NCI-H1092 treated with DMSO at 0.1 percent for 48 hours (cell line): ENCODE measurements around the gene RAB7B.

Experiments used
- DNase-seq: peaks from one replicate; lab custom pipeline; 2025; lab: John Stamatoyannopoulos, UW

RAB7B gene

DNA sequence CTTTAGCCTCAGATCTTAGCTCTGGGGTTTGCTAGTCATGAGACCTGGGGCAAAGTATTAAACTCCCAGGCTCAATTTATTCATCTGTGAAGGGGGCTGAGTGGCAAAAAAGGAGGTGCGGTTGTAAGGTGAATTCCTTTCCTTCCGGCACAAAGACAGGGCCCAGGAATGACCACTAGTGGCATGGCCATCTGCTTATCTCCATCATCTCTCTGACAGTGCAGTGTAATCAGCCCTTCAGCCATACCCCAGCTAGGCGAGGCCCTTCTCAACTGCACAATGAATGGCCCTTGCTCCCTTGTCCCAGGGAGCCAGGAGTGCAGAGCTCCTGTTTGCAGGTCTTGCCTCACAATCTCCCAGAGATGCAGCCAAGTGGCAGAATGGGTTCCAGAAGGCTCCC lies 54.3 kb downstream of the RAB7B start:
- DNase-seq = no peak

DNA sequence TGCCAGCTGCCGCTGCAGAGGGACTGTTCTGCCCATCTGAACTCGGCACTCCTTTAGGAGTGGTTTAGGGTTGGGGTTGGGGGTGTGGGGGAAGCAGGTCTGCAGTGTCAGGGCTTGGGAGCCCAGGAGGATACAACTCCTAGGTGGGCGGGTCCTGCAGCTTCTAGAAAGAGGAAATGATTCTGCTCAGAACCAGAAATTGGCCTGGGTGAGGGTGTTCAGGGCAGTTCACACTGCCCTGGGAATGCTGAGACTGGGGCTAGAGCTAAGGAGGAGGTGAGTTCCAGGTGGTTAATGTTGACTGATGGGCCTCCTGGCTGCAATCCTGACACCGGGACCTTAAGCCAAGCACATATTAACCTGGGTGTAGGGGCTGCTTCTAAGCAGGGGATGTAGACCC lies 55.2 kb downstream of the RAB7B start:
- peak; percentile 24 for DNase-seq

DNA sequence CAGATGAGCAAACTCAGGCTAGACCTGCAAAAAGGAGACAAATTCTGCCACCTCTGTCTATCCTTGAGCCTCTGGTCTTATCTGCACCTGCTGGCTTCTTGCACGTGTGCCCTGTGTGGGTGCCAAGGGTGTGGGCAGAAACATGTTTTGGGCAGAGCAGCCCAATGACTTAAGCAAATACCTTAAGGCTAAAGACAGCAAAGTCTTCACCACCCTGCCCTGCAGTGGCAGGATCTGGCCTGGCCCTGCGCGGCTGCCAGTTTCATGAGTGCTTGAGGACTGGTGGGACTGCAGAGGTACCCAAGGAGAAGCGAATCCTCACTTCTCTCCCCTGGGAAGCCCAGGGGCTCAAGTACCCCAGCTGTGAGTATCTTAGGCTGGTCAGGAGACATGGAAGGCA lies 56.2 kb downstream of the RAB7B start:
- DNase-seq = no peak

DNA sequence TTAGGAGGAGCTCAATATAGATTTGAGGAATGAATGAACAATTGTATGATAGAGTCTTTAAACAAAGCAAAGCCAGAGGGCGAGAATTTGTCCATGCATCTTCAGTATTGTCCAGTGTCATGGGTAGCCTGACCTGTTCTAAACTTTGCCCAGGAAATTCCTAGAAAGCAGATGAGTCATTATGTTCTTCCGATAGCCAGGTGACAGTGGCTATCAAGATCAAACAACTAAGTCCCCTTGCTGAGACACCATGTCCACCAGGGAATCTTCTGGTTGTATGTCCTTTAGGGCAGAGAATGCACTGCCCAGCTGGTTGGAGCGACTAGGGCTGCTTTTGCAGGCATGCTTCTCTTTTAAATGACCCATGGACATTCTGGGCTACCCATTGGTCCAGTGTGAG lies 58.1 kb downstream of the RAB7B start:
- no peak for DNase-seq

DNA sequence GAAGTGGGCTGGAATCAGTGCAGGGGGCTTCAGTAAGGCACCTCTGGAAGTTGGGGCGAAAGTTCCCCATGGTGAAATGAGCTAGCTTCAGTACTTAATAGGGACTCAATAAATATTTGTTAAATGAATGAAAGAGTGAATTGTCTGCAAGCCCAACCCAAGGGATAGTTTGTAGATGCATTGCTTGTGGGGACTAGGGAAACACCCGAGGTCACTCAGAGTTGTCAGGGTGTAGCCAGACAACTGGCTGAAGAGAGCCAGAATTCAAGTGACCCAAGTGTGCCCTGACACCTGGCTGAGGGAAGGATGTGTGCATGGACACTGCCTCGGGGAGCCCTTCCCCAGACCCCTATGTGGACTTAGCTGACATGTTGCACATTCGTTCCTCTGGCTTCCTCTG lies 58.7 kb downstream of the RAB7B start:
- DNase-seq = no peak

- DNase-seq = no peak
These were observed 60.0 kb downstream of the RAB7B start, which contains the start of gene SLC26A9 for GRCh38 chr1:205943245-205943644. Gene SLC26A9 (minus strand): TSS chr1:205943456. CDS start chr1:205935820, 7,636 bp downstream.

- DNase-seq = no peak
These were observed 60.5 kb downstream of the RAB7B start for GRCh38 chr1:205942631-205943159.

- no peak for DNase-seq
These were observed 62.5 kb downstream of the RAB7B start for GRCh38 chr1:205940710-205941109.

DNA sequence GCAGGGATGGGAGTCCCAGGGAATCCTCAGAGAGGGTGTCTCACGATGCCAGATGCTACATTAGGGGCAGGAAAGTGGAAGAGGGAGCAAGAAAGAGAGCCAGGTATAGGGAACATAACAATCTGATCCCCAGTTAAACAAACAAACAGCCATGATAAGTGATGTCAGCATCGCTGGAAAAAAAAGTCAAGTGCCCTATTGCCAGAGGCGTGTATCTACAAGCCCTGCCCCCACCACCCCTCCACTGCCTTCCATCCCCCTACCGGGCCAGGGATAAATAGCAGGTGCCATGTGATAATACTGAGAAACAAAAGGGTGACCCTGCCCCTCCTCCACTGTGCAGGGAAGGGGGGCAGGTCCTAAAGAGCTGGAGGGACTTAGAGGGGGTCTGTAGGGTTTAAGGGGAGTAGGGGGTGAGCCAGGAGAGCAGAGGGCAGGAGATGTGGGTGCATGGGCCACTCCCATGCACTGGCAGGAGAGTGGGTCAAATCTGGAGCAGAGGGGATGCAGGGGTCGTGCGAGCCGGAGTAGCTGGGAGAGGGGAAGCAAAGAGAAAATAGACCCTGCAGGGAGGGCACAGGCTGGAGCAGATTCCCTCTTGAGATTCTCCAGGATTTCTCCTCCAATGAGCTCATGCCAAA lies 63.4 kb downstream of the RAB7B start:
- DNase-seq = peak; percentile 84

DNA sequence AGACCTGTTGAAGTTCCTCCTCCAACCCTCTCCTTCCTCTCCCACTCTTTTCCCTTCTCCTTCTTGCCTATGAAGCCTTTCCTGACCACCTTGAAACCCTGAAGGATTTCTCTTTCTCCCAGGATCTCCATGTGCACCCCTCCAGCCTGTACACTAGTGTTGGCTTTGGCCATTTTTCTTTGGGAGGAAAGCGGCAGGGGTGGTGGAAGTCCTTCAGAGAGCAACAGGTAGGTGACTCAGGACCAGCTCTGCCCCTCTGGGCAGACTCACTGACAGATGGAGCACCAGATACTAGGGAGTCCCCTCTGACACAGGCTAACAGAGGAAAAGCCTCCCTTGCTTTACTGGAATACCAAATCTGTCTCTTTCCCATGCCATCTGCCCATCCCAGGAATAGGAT lies 64.5 kb downstream of the RAB7B start:
- no peak for DNase-seq

- DNase-seq = no peak
These were observed 66.2 kb downstream of the RAB7B start for GRCh38 chr1:205936846-205937586.

- DNase-seq = no peak
These were observed 66.9 kb downstream of the RAB7B start for GRCh38 chr1:205936311-205936710.

DNA sequence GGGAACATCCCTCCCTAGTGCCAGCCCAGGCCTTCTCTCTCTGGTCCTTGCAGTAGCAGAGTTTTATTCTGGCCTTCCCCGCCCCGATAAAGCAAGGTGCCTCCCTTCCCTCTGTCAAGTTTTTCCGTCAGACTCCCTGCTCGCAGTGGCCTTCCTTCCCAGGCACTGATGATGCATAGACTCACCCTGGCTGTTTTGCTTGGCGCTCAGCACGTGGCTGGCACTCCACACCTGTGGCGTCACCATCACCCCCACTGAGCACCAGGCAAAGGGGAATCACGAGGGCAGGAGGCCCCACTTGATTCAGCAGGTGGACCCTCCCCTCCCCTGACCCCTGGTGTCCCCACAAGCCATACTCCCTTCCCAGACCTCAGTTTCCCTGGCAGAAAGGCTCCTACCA lies 67.3 kb downstream of the RAB7B start:
- DNase-seq = no peak

DNA sequence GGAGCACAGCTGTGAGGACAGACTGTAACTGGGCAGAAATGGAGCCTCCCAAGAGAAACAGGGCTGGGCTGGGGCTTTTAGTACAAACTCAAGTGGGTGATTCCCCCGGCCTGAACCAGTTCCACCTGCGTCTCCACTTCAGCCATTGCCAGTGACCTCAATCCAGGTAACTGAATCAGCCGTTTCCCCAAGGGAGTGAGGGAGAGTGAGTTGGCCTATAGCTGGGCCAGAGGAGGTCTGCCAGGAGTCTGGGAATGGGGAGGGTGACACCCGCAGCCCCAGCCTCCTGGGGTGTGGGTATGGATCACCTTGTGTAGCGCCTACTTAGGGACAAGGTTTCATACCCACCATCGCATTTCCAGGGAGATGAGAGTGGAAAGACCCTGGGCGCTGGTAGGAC lies 68.4 kb downstream of the RAB7B start:
- DNase-seq = peak; percentile 31

DNA sequence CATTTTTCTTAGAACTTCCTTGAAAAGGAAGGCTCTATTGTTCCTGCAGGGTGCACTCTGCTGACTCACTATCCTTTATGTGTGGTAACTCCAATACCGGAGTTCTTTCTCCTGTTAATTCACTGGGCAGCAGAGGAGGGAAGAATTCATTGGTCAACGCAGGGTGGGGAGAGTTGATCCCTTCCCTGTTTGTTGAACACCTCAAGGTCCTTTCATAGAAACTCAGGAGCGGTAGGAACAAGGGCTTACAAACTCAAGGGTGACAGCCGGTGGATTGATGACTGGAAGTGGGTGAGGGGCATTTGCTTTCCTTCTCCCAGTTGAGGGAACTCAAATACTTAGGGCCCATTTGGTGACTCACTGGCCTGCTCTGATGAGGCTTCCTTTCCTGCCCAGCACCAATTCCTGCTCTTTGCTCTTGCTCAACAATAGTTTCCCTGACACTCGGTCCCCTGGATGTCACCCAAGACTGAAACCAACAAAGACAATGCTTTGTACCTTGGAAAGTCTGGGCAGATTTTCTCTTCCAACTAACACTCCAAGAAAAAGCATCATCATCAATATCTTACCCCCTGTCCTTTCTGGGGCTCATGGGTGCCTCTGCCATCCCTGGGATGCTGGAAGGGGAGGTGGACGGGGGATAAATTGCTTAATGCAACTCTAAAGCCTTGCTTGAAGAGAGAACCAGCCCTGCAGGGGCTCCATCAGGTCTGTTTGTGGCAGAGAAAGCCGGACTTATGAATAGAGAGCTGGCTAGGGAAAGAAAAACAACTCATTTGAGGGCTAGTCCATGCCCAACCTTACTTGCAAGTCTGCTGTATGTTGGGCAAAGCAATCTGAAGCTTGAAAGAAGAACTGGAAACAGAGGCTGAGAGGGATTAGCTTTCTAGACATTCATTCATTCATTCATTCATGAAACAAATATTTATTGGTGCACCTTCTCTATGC lies 69.2 kb downstream of the RAB7B start:
- peak; percentile 24 for DNase-seq

- DNase-seq = no peak
These were observed 70.4 kb downstream of the RAB7B start for GRCh38 chr1:205932776-205933175.

- no peak for DNase-seq
These were observed 72.4 kb downstream of the RAB7B start for GRCh38 chr1:205930799-205931281.

DNA sequence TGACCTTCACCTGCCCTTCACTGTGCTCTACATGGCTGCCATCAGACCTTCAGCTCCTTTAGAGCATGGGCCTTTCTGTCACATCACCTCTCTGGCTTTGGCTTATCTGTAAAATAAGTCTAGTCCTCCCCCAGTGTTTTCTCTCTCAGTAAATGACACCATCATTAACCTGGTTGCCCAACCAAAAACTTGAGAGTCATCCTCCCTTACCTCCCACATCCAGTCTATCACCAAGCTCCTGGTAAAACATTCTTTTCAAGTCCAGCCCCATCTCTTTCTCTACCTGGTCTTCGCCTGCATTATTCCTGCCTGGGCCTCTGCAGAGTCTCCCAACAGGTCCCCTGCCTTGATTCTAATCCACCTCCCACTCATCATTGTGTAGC lies 73.0 kb downstream of the RAB7B start:
- no peak for DNase-seq

GRCh38 chr1:205929496-205930194 lies 73.5 kb downstream of the RAB7B start:
- DNase-seq = no peak

- DNase-seq = peak; percentile 98
These were observed 74.9 kb downstream of the RAB7B start for GRCh38 chr1:205928317-205928716.

DNA sequence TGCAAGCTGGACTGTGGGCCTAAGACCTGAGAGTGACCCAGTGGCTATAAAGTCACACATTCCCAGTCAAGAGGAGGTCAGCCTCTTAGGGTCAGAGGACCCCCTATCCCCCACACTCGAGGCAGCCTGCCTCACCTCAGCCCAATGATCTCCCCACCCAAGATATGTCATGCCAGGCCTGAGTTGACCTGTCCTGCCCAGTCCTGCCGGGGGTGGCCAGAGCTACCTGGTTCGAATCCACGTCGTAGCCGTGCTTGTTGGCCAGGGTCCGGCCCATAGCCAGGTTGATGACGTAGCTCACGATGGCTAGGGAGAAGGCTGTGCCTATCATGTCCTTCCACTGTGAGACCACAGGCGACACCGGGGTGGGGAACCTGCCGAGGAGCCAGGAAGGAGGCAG lies 75.5 kb downstream of the RAB7B start:
- no peak for DNase-seq

DNA sequence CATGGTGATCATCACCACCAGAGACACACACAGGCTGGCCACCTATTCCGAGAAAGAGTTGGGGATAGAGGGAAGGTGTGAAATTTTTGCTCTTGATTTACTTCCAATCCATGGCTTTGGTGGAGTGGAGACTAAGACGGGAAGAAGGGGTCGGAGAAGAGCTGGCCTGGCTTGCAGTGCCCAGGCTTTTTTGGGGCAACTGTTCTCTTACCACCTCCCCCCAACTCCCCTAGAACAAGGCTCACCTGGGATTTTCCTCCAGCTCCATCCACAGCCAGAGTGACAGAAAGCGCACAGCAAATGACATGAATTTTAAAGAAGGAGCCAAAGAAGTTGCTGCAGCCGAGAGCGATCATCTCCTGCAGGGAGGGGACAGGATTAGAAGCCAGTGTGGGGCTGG lies 75.9 kb downstream of the RAB7B start:
- DNase-seq = no peak
